LNCaP clone FGC (cell line): Measurements from ENCODE around the gene TTF2.

Experiments used
- DNase-seq: peaks from one replicate; pipeline ENCODE4 v3.0.0-alpha.2; 2011; ENCODE audit warnings: low read depth
- H3K4me3 ChIP-seq: 2 replicates; pipeline ENCODE4 v1.5.1; 2011; ENCODE audit warnings: mild to moderate bottlenecking, low read depth, low read length, control low read depth
- TF ChIP-seq, protein P1 (sequence below): IDR thresholded peaks from 2 replicates; pipeline ENCODE4 v1.5.1; 2012; ENCODE audit warnings: mild to moderate bottlenecking; ENCODE audit not compliant: control insufficient read depth, insufficient read depth; ENCODE audit errors: extremely low read depth

TTF2 gene

DNA sequence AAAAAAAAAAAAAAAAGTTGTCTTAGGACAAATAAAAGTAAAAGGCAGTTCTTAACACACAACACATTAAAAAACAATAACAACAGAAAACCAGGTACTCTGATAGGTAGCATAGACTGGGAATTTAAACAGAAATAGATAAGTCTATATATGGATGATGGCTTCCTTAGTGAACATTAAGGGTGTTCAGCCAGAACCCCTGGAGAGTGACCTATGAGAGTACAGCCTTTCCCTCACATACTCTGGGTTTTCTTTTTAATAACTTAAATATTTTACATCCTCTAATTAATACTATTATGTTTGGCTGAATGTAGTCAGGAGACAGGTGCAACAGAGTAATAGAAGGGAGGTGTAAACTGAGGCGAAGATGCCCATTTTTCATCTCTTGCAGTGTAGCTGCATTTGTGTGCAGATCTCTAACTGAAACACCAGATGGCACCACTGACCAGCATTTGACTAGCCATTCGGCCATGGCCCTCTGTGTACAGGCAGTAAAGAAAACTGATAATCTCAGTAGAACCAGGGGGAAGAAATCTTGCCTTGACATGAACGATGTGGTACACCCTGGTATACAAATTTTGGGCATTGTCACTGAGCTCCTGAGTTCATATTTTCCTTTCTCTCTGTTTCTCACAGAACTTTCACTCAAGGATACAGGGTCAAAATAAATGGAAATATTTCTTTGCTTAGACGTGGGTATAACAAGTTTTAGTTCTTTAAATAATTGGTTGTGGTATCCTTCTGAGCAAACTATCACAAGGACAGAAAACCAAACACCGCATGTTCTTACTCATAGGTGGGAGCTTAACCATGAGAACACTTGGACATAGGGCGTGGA, 7.6 kb downstream of the TTF2 start:
- DNase-seq, result peak; percentile 37
- TF ChIP-seq, protein P1, sequence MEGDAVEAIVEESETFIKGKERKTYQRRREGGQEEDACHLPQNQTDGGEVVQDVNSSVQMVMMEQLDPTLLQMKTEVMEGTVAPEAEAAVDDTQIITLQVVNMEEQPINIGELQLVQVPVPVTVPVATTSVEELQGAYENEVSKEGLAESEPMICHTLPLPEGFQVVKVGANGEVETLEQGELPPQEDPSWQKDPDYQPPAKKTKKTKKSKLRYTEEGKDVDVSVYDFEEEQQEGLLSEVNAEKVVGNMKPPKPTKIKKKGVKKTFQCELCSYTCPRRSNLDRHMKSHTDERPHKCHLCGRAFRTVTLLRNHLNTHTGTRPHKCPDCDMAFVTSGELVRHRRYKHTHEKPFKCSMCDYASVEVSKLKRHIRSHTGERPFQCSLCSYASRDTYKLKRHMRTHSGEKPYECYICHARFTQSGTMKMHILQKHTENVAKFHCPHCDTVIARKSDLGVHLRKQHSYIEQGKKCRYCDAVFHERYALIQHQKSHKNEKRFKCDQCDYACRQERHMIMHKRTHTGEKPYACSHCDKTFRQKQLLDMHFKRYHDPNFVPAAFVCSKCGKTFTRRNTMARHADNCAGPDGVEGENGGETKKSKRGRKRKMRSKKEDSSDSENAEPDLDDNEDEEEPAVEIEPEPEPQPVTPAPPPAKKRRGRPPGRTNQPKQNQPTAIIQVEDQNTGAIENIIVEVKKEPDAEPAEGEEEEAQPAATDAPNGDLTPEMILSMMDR, result peak; percentile 89
- no peak overlapping the region for H3K4me3 ChIP-seq

DNA sequence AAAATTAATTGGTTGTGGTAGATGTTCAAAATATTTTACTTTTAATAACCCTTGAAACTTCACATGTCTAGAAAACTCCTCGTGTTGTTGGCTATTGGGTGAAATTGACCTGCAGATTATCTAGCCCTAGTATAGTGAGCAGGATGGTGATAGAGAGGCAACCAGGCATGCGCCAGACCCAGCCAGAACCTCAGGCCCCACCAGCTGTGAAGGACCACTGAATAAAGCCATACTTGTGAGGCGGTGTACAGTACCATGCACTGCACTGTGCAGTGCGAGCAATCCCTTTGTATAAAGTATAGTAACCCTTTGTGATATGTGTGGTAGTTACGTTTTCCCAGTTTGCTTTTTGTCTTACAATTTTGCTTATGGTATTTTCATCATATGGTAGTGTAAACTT, 8.5 kb downstream of the TTF2 start:
- DNase-seq, result no peak
- TF ChIP-seq, protein P1, result no peak
- H3K4me3 ChIP-seq, result no peak overlapping the region

DNA sequence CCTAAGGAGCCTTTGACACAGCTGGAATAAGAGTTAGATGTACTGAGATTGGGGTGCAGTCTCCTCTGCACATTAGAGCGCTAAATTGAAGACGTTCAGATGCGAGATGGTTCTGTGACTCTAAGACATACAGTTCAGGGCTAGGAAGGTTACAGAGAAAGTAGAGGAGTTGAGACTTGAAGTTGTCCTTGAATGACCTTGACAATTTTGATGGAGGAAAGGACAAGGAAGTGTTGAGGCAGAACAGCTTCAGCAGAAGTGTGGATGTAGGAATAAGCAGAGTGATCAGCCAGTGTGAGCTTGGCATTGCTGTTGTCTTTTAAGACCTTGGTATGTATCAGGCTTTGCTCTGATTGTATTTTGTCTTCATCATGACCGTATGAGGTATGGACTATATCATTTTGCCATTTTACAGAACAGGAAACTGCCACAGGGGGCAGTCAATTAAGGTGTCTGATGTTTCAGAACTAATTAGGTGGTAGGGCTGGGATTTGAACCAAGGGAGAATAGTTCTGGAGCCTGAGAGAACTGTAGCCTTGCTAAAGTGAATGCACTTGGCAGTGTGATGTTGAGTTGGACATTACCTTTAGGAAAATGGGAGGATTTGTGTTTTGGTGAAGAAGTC, 9.2 kb downstream of the TTF2 start:
- DNase-seq, result no peak
- TF ChIP-seq, protein P1, result no peak
- H3K4me3 ChIP-seq, result no peak overlapping the region

DNA sequence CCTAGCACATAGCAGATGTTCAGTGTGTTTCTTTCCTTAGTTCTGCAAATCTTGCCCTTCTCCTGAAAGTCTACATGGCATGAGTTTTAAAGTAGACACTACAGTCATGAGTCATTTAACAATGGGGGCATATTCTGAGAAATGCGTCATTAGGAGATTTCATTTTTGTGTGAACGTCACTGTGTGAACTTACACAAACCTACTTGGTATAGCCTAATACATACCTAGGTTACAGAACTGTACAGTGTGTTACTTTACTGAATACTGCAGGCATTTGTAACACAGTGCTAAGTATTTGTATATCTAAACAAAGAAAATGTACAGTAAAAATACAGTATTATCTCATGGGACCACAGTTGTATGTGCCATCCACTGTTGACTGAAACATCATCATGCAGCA, 10.0 kb downstream of the TTF2 start:
- H3K4me3 ChIP-seq, result no peak overlapping the region
- DNase-seq, result no peak
- TF ChIP-seq, protein P1, result no peak

DNA sequence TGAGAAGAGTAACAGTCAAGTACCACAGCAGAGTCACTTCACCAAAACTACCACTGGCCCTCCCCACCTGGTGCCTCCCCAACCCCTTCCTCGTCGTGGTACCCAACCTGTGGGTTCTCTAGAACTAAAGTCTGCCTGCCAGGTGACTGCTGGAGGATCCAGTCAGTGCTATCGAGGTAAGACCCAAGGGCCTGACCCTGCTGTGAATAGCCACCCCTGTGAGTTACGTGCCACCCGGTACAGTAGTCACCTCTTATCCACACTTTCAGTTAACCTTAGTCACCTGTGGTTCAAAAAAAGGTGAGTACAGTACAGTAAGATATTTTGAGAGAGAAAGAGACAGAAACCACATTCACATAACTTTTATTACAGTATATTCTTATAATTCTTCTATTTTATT, 16.5 kb downstream of the TTF2 start:
- TF ChIP-seq, protein P1, result no peak
- no peak overlapping the region for H3K4me3 ChIP-seq
- no peak for DNase-seq

DNA sequence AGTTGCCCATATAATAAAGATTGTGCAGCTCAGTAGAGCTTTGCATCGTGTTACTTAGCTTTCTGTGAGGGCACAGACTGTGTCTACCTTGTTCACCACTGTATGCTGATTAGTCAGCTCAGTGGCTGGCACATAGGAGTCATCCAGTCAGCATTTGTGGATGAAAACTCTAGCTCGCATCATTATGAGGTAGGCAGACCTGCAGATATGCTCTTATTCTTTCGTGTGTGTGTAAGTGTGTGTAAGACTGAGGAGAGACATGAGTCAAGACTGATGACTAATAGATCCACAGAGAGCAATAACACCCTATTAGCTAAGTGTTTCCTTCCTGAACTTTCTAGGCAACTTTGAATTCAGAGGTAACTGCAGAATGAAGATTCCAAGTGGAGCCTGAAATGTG, 17.1 kb downstream of the TTF2 start:
- H3K4me3 ChIP-seq, result no peak overlapping the region
- DNase-seq, result no peak
- TF ChIP-seq, protein P1, result no peak

DNA sequence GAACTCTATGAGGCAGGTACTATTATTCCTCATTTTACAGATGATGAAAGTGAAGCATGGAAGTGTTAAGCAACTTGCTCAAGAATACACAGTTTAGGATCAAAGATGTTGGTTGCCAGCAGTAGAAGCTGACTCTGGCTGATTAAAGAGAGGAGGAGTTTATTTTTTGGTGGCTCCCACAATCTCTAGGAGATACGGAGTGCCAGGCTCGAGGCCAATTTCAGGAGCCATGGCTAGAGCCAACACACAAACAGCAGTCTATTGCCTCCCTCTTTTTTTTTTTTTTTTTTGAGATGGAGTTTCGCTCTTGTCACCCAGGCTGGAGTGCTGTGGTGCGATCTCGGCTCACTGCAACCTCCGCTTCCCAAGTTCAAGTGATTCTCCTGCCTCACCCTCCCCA, 19.6 kb downstream of the TTF2 start:
- TF ChIP-seq, protein P1, result no peak
- no peak for DNase-seq
- no peak overlapping the region for H3K4me3 ChIP-seq
